ENCODE data around the gene MYO6.

Gene MYO6

GRCh38 chr6:75937846-75938245 lies 188.8 kb downstream of the MYO6 start:
- peaks cover 12% of the 10 kb centered on the region for H3K4me1 ChIP-seq
- in situ Hi-C loops (cut with MboI; ENCODE audit: low sequenced_read_pairs) = loop anchor here (25.0 kb wide), 1 partner anchor 1524 kb away; the partner anchor contains the start of gene HTR1B
- no peak for DNase-seq (ENCODE audit: low spot score in 2 of 2)
- H3K9me3 ChIP-seq = no peaks in the 10 kb centered on the region
- no peak overlapping the region for H3K4me3 ChIP-seq
- no peaks in the 10 kb centered on the region for H3K36me3 ChIP-seq (replicated peaks)
- 0 out of 2 replicates have a peak, but pooled peaks cover 7% of the 10 kb centered on the region for H3K27me3 ChIP-seq (ENCODE audit: low read depth)

- Histone ChIP-seq H3K4me1 (peaks cover under 1% of the 10 kb centered on the region), H3K36me3 (replicated peaks) (no peaks in the 10 kb centered on the region), H3K9me3 (no peaks in the 10 kb centered on the region), H3K4me3 (no peak overlapping the region), H3K27me3 (ENCODE audit: low read depth) (0 out of 2 replicates have a peak, but pooled peaks cover 4% of the 10 kb centered on the region)
- DNase-seq (ENCODE audit: low spot score in 2 of 2) = no peak
- in situ Hi-C loops (cut with MboI; ENCODE audit: low sequenced_read_pairs) = loop anchor here (25.0 kb wide), 1 partner anchor 1522 kb away; the partner anchor contains the start of gene HTR1B
Observed at GRCh38 chr6:75940564-75940963, 191.5 kb downstream of the MYO6 start.

GRCh38 chr6:75941509-75941908 lies 192.5 kb downstream of the MYO6 start:
- Histone ChIP-seq H3K36me3 (replicated peaks) (no peaks in the 10 kb centered on the region), H3K9me3 (no peaks in the 10 kb centered on the region), H3K4me3 (no peak overlapping the region), H3K27me3 (ENCODE audit: low read depth) (0 out of 2 replicates have a peak, but pooled peaks cover 4% of the 10 kb centered on the region), H3K4me1 (no peaks in the 10 kb centered on the region)
- in situ Hi-C loops (cut with MboI; ENCODE audit: low sequenced_read_pairs) = loop anchor here (25.0 kb wide), 1 partner anchor 1521 kb away; the partner anchor contains the start of gene HTR1B
- DNase-seq (ENCODE audit: low spot score in 2 of 2) = no peak

GRCh38 chr6:75943381-75943780 lies 194.3 kb downstream of the MYO6 start:
- H3K36me3 ChIP-seq (replicated peaks) = no peaks in the 10 kb centered on the region
- H3K9me3 ChIP-seq = no peaks in the 10 kb centered on the region
- H3K4me1 ChIP-seq = no peaks in the 10 kb centered on the region
- no peak for DNase-seq (ENCODE audit: low spot score in 2 of 2)
- H3K27me3 ChIP-seq (ENCODE audit: low read depth) = 0 out of 2 replicates have a peak, but pooled peaks cover 4% of the 10 kb centered on the region
- H3K4me3 ChIP-seq = no peak overlapping the region
- in situ Hi-C loops (cut with MboI; ENCODE audit: low sequenced_read_pairs) = loop anchor here (25.0 kb wide), 1 partner anchor 1519 kb away; the partner anchor contains the start of gene HTR1B

GRCh38 chr6:75946146-75946831 lies 197.2 kb downstream of the MYO6 start:
- H3K4me1 ChIP-seq = peaks cover 4% of the 10 kb centered on the region
- 0 out of 2 replicates have a peak, but pooled peaks cover 4% of the 10 kb centered on the region for H3K27me3 ChIP-seq (ENCODE audit: low read depth)
- H3K36me3 ChIP-seq (replicated peaks) = no peaks in the 10 kb centered on the region
- H3K9me3 ChIP-seq = no peaks in the 10 kb centered on the region
- in situ Hi-C loops (cut with MboI; ENCODE audit: low sequenced_read_pairs) = loop anchor here (25.0 kb wide), 1 partner anchor 1516 kb away; the partner anchor contains the start of gene HTR1B
- no peak for DNase-seq (ENCODE audit: low spot score in 2 of 2)
- H3K4me3 ChIP-seq = no peak overlapping the region

- H3K4me3 ChIP-seq = no peak overlapping the region
- no peaks in the 10 kb centered on the region for H3K36me3 ChIP-seq (replicated peaks)
- in situ Hi-C loops (cut with MboI; ENCODE audit: low sequenced_read_pairs) = loop anchor here (25.0 kb wide), 1 partner anchor 1514 kb away; the partner anchor contains the start of gene HTR1B
- H3K9me3 ChIP-seq = no peaks in the 10 kb centered on the region
- no peak for DNase-seq (ENCODE audit: low spot score in 2 of 2)
- H3K27me3 ChIP-seq (ENCODE audit: low read depth) = no peaks in the 10 kb centered on the region
- H3K4me1 ChIP-seq = peaks cover 4% of the 10 kb centered on the region
Observed at GRCh38 chr6:75947935-75948334, 198.9 kb downstream of the MYO6 start.

- in situ Hi-C loops (cut with MboI; ENCODE audit: low sequenced_read_pairs) = no loop called here
- H3K9me3 ChIP-seq = no peaks in the 10 kb centered on the region
- H3K36me3 ChIP-seq (replicated peaks) = no peaks in the 10 kb centered on the region
- H3K4me3 ChIP-seq = no peak overlapping the region
- H3K4me1 ChIP-seq = peaks cover 4% of the 10 kb centered on the region
- DNase-seq (ENCODE audit: low spot score in 2 of 2) = no peak
- H3K27me3 ChIP-seq (ENCODE audit: low read depth) = no peaks in the 10 kb centered on the region
Observed at GRCh38 chr6:75952128-75952527, 203.1 kb downstream of the MYO6 start.

- in situ Hi-C loops (cut with MboI; ENCODE audit: low sequenced_read_pairs) = no loop called here
- Histone ChIP-seq H3K27me3 (ENCODE audit: low read depth) (no peaks in the 10 kb centered on the region), H3K4me3 (no peak overlapping the region), H3K9me3 (no peaks in the 10 kb centered on the region), H3K36me3 (replicated peaks) (no peaks in the 10 kb centered on the region), H3K4me1 (no peaks in the 10 kb centered on the region)
- DNase-seq (ENCODE audit: low spot score in 2 of 2) = no peak
Observed at GRCh38 chr6:75963569-75963968, 214.5 kb downstream of the MYO6 start.

- Histone ChIP-seq H3K4me3 (no peak overlapping the region), H3K9me3 (no peaks in the 10 kb centered on the region), H3K4me1 (no peaks in the 10 kb centered on the region), H3K27me3 (ENCODE audit: low read depth) (peaks cover 2% of the 10 kb centered on the region; the same call in 1 of the 2 replicates), H3K36me3 (replicated peaks) (no peaks in the 10 kb centered on the region)
- in situ Hi-C loops (cut with MboI; ENCODE audit: low sequenced_read_pairs) = no loop called here
- no peak for DNase-seq (ENCODE audit: low spot score in 2 of 2)
Observed at GRCh38 chr6:75968143-75968542, 219.1 kb downstream of the MYO6 start.

Measured in HAP-1 (cell line).